Adipocyte (in vitro differentiated cells): ENCODE results near the gene UBE2I.

Experiments
- DNase-seq: peaks from one replicate; pipeline ENCODE4 v3.0.0-alpha.2; 2015; ENCODE audit warnings: low read depth
- H3K27me3 ChIP-seq: replicated peaks from 2 replicates; pipeline ENCODE4 v1.7.0; 2013; ENCODE audit warnings: mild to moderate bottlenecking, low read length, moderate library complexity; ENCODE audit not compliant: control insufficient read depth, insufficient read depth
- H3K36me3 ChIP-seq: 2 replicates; pipeline ENCODE4 v1.7.0; 2013; ENCODE audit warnings: low read length, mild to moderate bottlenecking, moderate library complexity; ENCODE audit not compliant: control insufficient read depth, insufficient read depth, severe bottlenecking
- H3K4me1 ChIP-seq: 2 replicates; pipeline ENCODE4 v1.7.0; 2013; ENCODE audit warnings: mild to moderate bottlenecking, low read length, moderate library complexity; ENCODE audit not compliant: control insufficient read depth, insufficient read depth
- H3K4me3 ChIP-seq: 2 replicates; pipeline ENCODE4 v1.7.0; 2013; ENCODE audit warnings: mild to moderate bottlenecking, low read length, moderate library complexity
- H3K9ac ChIP-seq: 2 replicates; pipeline ENCODE4 v1.7.0; 2013; ENCODE audit warnings: mild to moderate bottlenecking, low read length, moderate library complexity
- H3K9me3 ChIP-seq: 2 replicates; pipeline ENCODE4 v1.7.0; 2013; ENCODE audit warnings: mild to moderate bottlenecking, low read length, moderate library complexity; ENCODE audit not compliant: control insufficient read depth

The UBE2I gene

GRCh38 chr16:1279081-1279944 is 30.1 kb upstream of the UBE2I start:
- H3K9ac ChIP-seq: no peak overlapping the region
- no peaks in the 10 kb centered on the region for H3K36me3 ChIP-seq
- peaks cover 65% of the 10 kb centered on the region for H3K27me3 ChIP-seq
- H3K9me3 ChIP-seq: no peaks in the 10 kb centered on the region
- H3K4me3 ChIP-seq: no peak overlapping the region
- DNase-seq: no peak
- H3K4me1 ChIP-seq: no peaks in the 10 kb centered on the region

- Histone ChIP-seq H3K27me3 (peaks cover 68% of the 10 kb centered on the region), H3K4me3 (no peak overlapping the region), H3K36me3 (no peaks in the 10 kb centered on the region), H3K9me3 (no peaks in the 10 kb centered on the region), H3K4me1 (no peaks in the 10 kb centered on the region), H3K9ac (no peak overlapping the region)
- DNase-seq: no peak
These were observed 29.4 kb upstream of the UBE2I start for GRCh38 chr16:1279945-1280589.

GRCh38 chr16:1280783-1281182 is 28.7 kb upstream of the UBE2I start:
- H3K4me1 ChIP-seq: no peaks in the 10 kb centered on the region
- peaks cover 67% of the 10 kb centered on the region for H3K27me3 ChIP-seq
- no peaks in the 10 kb centered on the region for H3K9me3 ChIP-seq
- H3K4me3 ChIP-seq: no peak overlapping the region
- H3K9ac ChIP-seq: no peak overlapping the region
- DNase-seq: no peak
- H3K36me3 ChIP-seq: no peaks in the 10 kb centered on the region

GRCh38 chr16:1281517-1281916 is 27.9 kb upstream of the UBE2I start:
- H3K9me3 ChIP-seq: no peaks in the 10 kb centered on the region
- peaks cover 69% of the 10 kb centered on the region for H3K27me3 ChIP-seq
- no peak overlapping the region for H3K9ac ChIP-seq
- no peaks in the 10 kb centered on the region for H3K36me3 ChIP-seq
- no peak for DNase-seq
- H3K4me3 ChIP-seq: no peak overlapping the region
- H3K4me1 ChIP-seq: no peaks in the 10 kb centered on the region

GRCh38 chr16:1282324-1282973 is 27.0 kb upstream of the UBE2I start:
- H3K36me3 ChIP-seq: no peaks in the 10 kb centered on the region
- H3K4me3 ChIP-seq: no peak overlapping the region
- H3K9ac ChIP-seq: no peak overlapping the region
- H3K27me3 ChIP-seq: peaks cover 74% of the 10 kb centered on the region
- no peak for DNase-seq
- H3K9me3 ChIP-seq: no peaks in the 10 kb centered on the region
- no peaks in the 10 kb centered on the region for H3K4me1 ChIP-seq

- Histone ChIP-seq H3K27me3 (peaks cover 75% of the 10 kb centered on the region), H3K9me3 (no peaks in the 10 kb centered on the region), H3K9ac (no peak overlapping the region), H3K36me3 (no peaks in the 10 kb centered on the region), H3K4me3 (no peak overlapping the region), H3K4me1 (peaks cover 2% of the 10 kb centered on the region)
- DNase-seq: no peak
These were observed 26.1 kb upstream of the UBE2I start for GRCh38 chr16:1283296-1283695.

GRCh38 chr16:1283996-1284616 is 25.3 kb upstream of the UBE2I start:
- DNase-seq: no peak
- Histone ChIP-seq H3K4me1 (peaks cover 2% of the 10 kb centered on the region), H3K27me3 (peaks cover 72% of the 10 kb centered on the region), H3K9ac (no peak overlapping the region), H3K4me3 (no peak overlapping the region), H3K36me3 (no peaks in the 10 kb centered on the region), H3K9me3 (no peaks in the 10 kb centered on the region)

- Histone ChIP-seq H3K4me1 (peaks cover 8% of the 10 kb centered on the region), H3K36me3 (no peaks in the 10 kb centered on the region), H3K9ac (no peak overlapping the region), H3K27me3 (peaks cover 72% of the 10 kb centered on the region), H3K9me3 (no peaks in the 10 kb centered on the region), H3K4me3 (no peak overlapping the region)
- no peak for DNase-seq
These were observed 23.5 kb upstream of the UBE2I start for GRCh38 chr16:1285669-1286512.

- Histone ChIP-seq H3K9me3 (no peaks in the 10 kb centered on the region), H3K27me3 (peaks cover 73% of the 10 kb centered on the region), H3K36me3 (no peaks in the 10 kb centered on the region), H3K9ac (no peak overlapping the region), H3K4me3 (no peak overlapping the region), H3K4me1 (peaks cover 8% of the 10 kb centered on the region)
- DNase-seq: no peak
These were observed 22.8 kb upstream of the UBE2I start for GRCh38 chr16:1286513-1287094.

GRCh38 chr16:1287982-1288670 is 21.3 kb upstream of the UBE2I start:
- H3K9me3 ChIP-seq: no peaks in the 10 kb centered on the region
- peaks cover 8% of the 10 kb centered on the region for H3K4me1 ChIP-seq
- DNase-seq: no peak
- no peak overlapping the region for H3K4me3 ChIP-seq
- H3K27me3 ChIP-seq: peaks cover 71% of the 10 kb centered on the region
- no peak overlapping the region for H3K9ac ChIP-seq
- no peaks in the 10 kb centered on the region for H3K36me3 ChIP-seq
